Retinal pigment epithelial cell (primary cell): Measurements from ENCODE around the gene VRK2.

Experiments
- DNase-seq: peaks from one replicate; pipeline ENCODE4 v3.0.0-alpha.2; 2010; ENCODE audit warnings: low read depth
- H3K4me3 ChIP-seq: 2 replicates; pipeline ENCODE4 v1.5.1; 2011; ENCODE audit warnings: mild to moderate bottlenecking, low read length, control low read depth, moderate library complexity
- TF ChIP-seq, protein P1 (sequence below): conservative IDR thresholded peaks from 2 replicates; pipeline ENCODE4 v1.5.1; 2011; ENCODE audit warnings: low read depth, low read length, control low read depth, inconsistent platforms

VRK2 gene

DNA sequence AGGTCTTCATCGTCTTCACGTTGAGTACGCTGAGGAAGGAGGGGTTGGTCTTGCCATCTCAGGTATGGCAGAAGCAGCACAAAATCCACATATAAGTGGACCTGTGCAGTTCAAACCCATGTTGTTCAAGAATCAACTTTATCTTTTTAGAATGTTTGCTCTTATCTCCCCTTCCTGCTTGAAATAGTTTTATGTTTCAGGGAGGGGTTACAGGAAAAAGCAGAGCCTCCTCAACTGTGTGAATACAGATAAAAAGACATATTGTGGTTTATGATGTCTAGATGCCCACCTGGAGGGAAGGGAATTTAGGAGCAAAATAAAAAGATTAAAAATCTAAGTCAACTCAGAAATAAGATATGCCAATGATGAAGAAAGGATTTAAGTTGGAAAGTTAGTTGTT, 75.9 kb downstream of the VRK2 start:
- TF ChIP-seq, protein P1, sequence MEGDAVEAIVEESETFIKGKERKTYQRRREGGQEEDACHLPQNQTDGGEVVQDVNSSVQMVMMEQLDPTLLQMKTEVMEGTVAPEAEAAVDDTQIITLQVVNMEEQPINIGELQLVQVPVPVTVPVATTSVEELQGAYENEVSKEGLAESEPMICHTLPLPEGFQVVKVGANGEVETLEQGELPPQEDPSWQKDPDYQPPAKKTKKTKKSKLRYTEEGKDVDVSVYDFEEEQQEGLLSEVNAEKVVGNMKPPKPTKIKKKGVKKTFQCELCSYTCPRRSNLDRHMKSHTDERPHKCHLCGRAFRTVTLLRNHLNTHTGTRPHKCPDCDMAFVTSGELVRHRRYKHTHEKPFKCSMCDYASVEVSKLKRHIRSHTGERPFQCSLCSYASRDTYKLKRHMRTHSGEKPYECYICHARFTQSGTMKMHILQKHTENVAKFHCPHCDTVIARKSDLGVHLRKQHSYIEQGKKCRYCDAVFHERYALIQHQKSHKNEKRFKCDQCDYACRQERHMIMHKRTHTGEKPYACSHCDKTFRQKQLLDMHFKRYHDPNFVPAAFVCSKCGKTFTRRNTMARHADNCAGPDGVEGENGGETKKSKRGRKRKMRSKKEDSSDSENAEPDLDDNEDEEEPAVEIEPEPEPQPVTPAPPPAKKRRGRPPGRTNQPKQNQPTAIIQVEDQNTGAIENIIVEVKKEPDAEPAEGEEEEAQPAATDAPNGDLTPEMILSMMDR: no peak
- no peak for DNase-seq
- H3K4me3 ChIP-seq: no peak overlapping the region

GRCh38 chr2:58127111-58127510, 80.5 kb downstream of the VRK2 start:
- TF ChIP-seq, protein P1: no peak
- H3K4me3 ChIP-seq: no peak overlapping the region
- no peak for DNase-seq

DNA sequence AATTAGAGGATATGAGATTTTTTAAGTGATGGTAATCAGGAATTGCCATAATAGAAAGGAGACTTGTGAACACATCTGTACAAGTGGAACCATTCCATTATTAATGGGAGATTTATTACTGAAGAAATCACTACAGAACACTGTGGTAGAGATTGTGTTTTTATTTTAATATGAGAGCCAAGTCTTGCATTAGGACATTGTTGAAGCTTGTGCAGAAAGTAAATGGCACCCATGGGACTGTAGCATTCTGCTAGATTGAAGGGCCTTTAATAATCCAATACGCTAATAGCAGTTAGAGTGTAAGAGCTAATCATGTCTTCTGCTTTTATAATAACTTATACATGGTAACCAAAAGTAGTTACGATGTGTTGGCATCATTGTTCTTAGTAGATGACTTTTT, 83.6 kb downstream of the VRK2 start:
- no peak for DNase-seq
- TF ChIP-seq, protein P1: no peak
- H3K4me3 ChIP-seq: no peak overlapping the region

DNA sequence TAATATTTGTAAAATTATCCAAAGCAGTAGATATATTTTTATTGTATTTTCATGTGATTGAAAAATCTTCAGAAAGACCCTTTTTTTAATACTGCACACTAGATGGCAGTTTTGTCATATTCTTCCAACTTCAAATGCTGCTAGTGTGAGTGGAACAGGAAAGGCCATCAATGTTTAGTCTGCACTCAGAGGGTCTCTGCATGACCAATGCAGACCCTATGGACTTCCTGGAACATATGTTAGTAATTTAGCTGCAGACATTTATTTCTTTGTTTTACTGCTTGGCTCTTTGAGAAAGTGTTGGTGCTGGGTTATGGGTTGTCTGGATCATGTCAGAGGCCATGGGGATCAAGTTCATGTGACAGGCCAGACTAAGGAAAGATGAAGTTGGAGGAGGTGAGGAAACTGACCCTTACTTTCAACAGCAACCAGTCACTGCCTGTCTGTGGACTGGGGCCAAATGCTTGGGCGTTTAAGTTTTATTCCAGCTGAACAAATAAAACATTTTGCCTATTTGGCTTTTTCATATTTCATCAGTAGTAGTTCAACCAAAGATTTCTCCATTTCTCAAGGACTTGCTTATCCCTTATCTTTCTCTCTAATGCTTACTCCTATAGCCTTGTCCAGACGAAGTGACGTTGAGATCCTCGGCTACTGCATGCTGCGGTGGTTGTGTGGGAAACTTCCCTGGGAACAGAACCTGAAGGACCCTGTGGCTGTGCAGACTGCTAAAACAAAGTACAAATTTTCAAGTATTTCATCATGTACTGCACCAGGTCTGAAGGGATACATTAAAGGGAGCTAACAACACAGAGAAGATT, 84.8 kb downstream of the VRK2 start:
- H3K4me3 ChIP-seq: no peak overlapping the region
- no peak for DNase-seq
- TF ChIP-seq, protein P1: peak; percentile 10

DNA sequence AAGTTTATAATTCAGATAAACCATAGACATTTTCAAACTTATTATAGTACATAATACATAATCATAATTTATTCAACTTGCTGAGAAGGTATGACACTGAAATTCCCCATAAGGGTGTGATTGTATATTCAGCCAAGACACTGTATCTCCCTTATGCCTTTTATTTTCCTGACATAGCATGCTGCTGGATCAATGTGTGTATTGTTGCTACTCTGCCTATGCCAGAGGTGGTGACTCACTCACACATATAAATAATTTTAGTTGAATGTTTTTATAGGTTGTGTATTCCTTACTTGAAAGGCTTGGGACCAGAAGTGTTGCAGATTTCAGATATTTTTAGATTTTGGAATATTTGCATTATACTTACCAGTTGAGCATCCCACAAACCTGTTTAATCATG, 86.8 kb downstream of the VRK2 start:
- TF ChIP-seq, protein P1: no peak
- no peak for DNase-seq
- H3K4me3 ChIP-seq: no peak overlapping the region

DNA sequence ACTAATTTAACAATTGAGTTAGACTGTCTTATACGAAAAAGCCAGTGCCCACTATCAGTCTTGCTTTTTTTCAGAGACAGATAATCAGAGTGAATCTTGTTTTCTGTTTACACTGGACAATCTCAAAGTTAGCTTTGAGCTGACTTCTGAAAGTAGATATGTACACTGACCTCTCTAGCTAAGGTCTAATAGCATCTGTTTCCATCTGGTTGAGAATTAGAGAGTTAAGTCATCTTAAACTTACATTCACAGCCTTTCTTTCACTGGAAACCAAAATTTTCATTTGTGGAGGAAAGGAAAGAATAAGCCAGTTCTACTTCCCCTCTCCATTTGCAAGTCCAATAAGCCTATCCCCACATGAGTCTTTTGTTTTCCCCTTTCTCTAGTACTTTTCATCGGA, 89.3 kb downstream of the VRK2 start:
- TF ChIP-seq, protein P1: no peak
- H3K4me3 ChIP-seq: no peak overlapping the region
- no peak for DNase-seq

- DNase-seq: no peak
- no peak overlapping the region for H3K4me3 ChIP-seq
- TF ChIP-seq, protein P1: no peak
These were observed 90.6 kb downstream of the VRK2 start for GRCh38 chr2:58137221-58137620.
